Measurements from ENCODE around the gene GPC3. TPM values are rescaled to one million over a fixed set of nuclear protein-coding genes. Genes with fewer than 3 reads are reported as not detected.

The GPC3 gene
- total RNA-seq, 1 experiment from 2014 or later = 0.98 TPM

- no peak for TF ChIP-seq REST (IDR thresholded peaks at IDR 0.05; ENCODE audit: low read depth)
- TF ChIP-seq SIN3A (IDR thresholded peaks at IDR 0.05; ENCODE audit: low read depth) = no peak
- TF ChIP-seq EZH2 (IDR thresholded peaks at IDR 0.05) = no peak
- TF ChIP-seq POLR2A (IDR thresholded peaks at IDR 0.05; ENCODE audit: borderline replicate concordance, extremely low read depth, insufficient read depth, insufficient read length) = no peak
- no peak for TF ChIP-seq POLR2AphosphoS5 (IDR thresholded peaks at IDR 0.05; ENCODE audit: low read depth, low read length)
Observed at GRCh38 chrX:134010690-134011089, 25.3 kb upstream of the GPC3 start (continued).

GRCh38 chrX:134007716-134008115 is 22.3 kb upstream of the GPC3 start:
- ATAC-seq (no peak), DNase-seq (ENCODE audit: low read depth, low spot score) (no peak)
- RAD21 ChIA-PET (ENCODE audit: low non-redundant PET in 1 of 2, low total read pairs in 2 of 2, uncharacterized antibody in 2 of 2, unreplicated experiment in 2 of 2) = no interaction called here
- H3K9me3 ChIP-seq (ENCODE audit: control insufficient read depth in 1 of 2, insufficient read depth in 1 of 2, low read depth in 1 of 2, low read length in 2 of 2) = no peaks in the 10 kb centered on the region
- H3K4me2 ChIP-seq (ENCODE audit: low read length) = no peak overlapping the region
- BruUV-seq (replicated peaks) = no TSS peak
- H3K9ac ChIP-seq (ENCODE audit: low read length) = no peak overlapping the region
- H3K9me2 ChIP-seq (ENCODE audit: insufficient read depth) = no peaks in the 10 kb centered on the region
- no peaks in the 10 kb centered on the region for H4K20me1 ChIP-seq (ENCODE audit: insufficient read depth)
- no peak overlapping the region for H3K27ac ChIP-seq (ENCODE audit: low read depth, low read length)
- H3K79me2 ChIP-seq (ENCODE audit: insufficient read depth, low read length) = no peaks in the 10 kb centered on the region
- H3K36me3 ChIP-seq (ENCODE audit: control insufficient read depth in 1 of 2, insufficient read depth in 2 of 2, low read length in 2 of 2) = no peaks in the 10 kb centered on the region
- H2AFZ ChIP-seq (ENCODE audit: low read depth, low read length, poor library complexity, severe bottlenecking) = no peak overlapping the region
- TF ChIP-seq SRF (IDR thresholded peaks at IDR 0.05; ENCODE audit: low read depth) (no peak), REST (IDR thresholded peaks at IDR 0.05; ENCODE audit: low read depth) (no peak), YY1 (IDR thresholded peaks at IDR 0.05; ENCODE audit: extremely low read depth, insufficient replicate concordance, low read depth, low read length) (no peak), ZBTB33 (IDR thresholded peaks at IDR 0.05; ENCODE audit: extremely low read depth, insufficient replicate concordance, low read length) (no peak)
- H3K4me1 ChIP-seq (ENCODE audit: control insufficient read depth in 1 of 2, insufficient read depth in 2 of 2, low read length in 2 of 2) = no peaks in the 10 kb centered on the region
- H3K4me3 ChIP-seq (replicated peaks in 1 of 2; ENCODE audit: low read depth in 1 of 2, low read length in 2 of 2) = no peak overlapping the region
- CTCF ChIA-PET = no interaction called here
- POLR2A ChIA-PET = no interaction called here
- H3K27me3 ChIP-seq (ENCODE audit: insufficient read depth, low read length) = no peaks in the 10 kb centered on the region
- intact Hi-C loops (cut with micrococcal nuclease) = no loop called here
